SU-DHL-6 (cell line): ENCODE data around the gene CCDC54.

Source experiments
- CTCF ChIP-seq: fragments of 200-600 bp; sonication (generic); IDR thresholded peaks from one replicate; pipeline ENCODE4 v1.5.1; 2017; ENCODE audit warnings: antibody characterized with exemption, mild to moderate bottlenecking, low read length, moderate library complexity; ENCODE audit not compliant: insufficient read depth, poor library complexity, severe bottlenecking
- EZH2phosphoT487 ChIP-seq: fragments of 200-600 bp; sonication (generic), shearing (Covaris generic); conservative IDR thresholded peaks from 2 replicates; pipeline ENCODE4 v1.6.1; 2018; ENCODE audit warnings: mild to moderate bottlenecking, antibody characterized with exemption, low read length, moderate library complexity, mixed read lengths

- no peak for TF ChIP-seq CTCF
- no peak for TF ChIP-seq EZH2phosphoT487
Measured at GRCh38 chr3:107370907-107371306, 6.3 kb upstream of the CCDC54 start.
